EH (cell line): ENCODE measurements around the gene MALT1.
"Not testable (repeated sequence)": the region's sequence is repeated elsewhere in the genome, so short reads cannot be mapped to it uniquely, and the experiment has no call there.

Experiments used
- DNase-seq: peaks from one replicate; pipeline ENCODE4 v3.0.0-alpha.2; 2015; ENCODE audit warnings: low read depth

Gene MALT1

DNA sequence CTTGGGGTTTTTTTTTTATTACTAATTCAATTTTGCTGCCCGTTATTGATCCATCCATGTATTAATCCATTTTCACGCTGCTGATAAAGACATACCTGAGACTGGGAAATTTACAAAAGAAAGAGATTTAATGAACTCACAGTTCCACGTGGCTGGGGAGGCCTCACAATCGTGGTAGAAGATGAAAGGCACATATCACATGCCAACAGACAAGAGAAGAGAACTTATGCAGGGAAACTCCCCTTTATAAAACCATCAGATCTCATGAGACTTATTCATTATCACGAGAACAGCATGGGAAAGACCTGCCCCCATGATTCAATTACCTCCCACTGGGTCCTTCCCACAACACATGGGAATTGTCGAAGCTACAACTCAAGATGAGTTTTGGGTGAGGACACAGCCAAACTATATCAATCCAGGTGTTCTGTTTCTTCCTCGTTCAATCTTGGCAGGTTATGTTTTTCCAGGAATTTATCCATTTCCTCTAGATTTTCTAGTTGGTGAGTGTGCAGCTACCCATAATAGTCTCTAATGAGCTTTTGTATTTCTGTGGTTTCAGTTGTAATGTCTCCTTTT is 18.0 kb upstream of the MALT1 start:
- DNase-seq = not testable (repeated sequence)

DNA sequence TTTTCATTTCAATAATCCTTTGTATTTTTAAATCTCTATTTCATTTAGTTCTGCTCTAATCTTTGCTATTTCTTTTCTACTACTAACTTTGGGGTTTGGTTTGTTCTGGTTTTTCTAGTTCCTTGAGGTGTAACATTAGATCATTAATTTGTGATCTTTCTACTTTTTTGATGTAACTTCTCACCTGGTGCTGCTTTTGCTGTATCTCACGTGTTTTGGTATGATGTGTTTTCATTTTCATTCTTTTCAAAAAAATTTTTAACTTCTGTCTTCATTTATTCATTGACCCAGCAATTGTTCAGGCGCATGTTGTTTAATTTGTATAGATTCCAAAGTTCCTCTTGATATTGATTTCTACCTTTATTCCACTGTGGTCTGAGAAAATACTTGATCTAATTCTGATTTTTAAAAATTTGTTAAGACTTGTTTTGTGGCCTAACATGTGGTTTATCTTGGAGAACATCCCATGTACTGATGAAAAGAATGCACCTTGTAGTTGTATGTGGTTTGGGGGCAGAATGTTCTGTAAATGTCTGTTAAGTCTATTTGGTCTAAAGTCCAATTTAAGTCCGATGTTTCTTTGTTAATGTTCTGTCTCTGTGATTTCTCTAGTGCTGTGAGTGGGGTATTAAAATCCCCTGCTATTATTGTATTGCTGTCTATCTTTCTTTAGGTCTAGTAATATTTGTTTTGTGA is 17.3 kb upstream of the MALT1 start:
- no peak for DNase-seq

DNA sequence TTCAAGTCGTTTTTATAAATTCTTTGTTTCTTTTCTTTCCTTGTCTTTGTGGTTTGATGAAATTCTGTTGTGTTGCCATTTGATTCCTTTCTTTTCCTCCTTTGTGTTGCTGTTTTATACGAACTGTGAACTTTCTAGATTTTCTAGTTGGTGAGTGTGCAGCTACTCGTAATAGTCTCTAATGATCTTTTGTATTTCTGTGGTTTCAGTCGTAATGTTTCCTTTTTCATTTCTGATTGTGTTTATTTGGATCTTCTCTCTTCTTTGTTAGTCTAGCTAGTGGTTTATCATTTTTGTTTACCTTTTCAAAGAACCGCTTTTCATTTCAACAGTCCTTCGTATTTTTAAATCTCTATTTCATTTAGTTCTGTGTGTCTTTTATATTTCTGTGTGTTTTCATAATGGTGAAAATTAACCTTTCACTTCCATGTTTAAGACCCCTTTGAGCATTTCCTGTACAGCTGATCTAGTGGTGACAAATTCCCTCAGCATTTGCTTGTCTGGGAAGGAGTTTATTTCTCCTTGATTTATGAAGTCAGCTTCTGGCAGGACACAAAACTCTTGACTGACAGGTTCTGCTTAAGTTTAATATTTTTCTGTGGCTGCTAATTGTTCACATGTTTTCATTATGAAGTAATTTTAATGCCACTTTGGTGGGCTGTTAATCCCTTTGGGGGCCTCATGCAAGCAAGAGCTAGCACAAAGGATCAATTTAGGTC is 16.2 kb upstream of the MALT1 start:
- no peak for DNase-seq

DNA sequence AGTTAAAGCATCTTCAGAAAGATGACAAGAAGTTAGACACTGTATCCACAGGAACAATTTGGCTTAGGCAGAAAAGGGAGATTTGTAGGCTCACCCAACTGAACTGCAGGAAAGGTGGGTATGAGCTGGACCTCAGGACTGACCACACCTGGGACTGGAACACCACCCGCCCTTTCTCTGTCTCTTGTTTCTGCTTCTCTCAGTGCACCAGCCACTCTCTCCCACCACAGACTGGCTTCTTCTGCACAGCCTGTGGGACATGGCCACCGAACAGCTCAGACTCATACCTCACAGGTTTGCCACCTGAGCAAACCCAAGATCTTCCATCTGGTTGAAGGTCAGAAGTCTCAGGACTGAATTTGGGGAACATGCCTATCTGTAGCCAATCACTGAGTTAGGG is 14.2 kb upstream of the MALT1 start:
- no peak for DNase-seq

DNA sequence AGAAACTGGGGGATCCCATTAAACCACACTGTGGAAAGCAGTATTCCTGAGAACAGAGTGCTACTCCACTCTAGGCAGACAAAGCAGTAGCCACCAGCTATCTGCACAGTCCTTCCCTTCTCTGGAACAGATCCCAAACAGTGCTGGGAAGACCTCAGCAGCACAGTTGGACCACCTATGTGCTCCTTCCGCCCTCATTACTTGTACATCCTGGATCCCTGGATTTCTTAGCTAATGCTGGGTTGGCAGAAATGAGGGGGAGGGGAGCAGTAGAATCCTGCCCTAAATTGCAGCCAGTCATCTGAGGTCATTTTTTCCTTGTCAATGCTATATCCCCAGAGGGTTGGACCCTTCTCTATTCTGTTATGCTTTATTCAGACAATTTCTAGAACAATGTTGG is 13.8 kb upstream of the MALT1 start:
- no peak for DNase-seq

DNA sequence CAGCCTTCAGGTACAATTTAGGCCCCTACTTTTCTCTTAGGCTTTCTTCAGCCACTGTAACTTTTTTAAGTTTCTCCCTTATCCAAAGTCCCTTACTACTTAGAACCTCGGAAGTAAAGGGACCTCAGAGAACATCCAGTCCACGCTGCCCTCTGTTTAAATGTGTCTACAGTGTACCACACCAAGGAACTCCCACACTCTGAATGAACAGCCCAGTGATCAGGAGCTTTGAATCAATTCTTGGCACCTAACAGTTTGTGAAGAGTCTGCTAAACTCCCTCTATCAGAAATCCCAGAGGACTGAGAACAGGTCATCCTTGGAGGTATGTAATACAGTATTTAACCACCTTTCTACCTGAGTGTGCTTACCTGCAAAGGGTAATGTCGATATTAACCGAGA is 11.6 kb upstream of the MALT1 start:
- DNase-seq = no peak

DNA sequence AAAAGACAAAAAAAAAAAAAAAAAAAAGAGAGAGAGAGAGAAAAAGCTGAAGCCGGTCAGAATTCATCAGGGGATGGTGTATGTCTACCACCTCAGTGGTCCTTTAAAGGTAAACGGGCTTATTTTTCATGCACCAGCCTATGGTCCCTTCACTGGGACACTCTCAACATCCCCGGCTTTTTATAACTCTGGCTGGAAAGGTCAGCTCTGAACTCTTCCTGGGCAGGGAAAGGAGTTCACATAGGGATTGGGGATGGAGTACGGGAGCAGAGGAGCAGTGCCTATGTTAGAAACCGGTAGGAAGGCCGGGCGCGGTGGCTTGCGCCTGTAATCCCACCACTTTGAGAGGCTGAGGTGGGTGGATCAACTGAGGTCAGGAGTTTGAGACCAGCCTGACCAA is 10.3 kb upstream of the MALT1 start:
- no peak for DNase-seq

DNA sequence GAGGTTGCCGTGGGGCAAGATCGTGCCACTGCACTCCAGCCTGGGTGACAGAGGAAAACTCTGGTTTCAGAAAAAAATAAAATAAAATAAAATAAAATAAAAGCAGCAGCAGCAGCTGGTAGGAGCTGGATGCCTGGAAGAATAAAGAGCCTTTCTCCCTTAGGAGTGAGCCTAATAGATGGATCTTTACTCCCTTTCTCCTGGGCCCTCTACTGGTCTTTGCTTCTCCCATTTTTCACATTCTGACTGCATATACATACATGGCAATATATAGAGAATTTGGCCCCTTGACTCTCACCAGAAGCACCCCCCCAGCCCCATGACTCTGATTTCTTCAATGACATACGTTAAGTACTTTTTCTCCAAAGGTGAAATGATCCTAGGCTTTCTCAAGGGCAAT is 9.8 kb upstream of the MALT1 start:
- peak; percentile 56 for DNase-seq

DNA sequence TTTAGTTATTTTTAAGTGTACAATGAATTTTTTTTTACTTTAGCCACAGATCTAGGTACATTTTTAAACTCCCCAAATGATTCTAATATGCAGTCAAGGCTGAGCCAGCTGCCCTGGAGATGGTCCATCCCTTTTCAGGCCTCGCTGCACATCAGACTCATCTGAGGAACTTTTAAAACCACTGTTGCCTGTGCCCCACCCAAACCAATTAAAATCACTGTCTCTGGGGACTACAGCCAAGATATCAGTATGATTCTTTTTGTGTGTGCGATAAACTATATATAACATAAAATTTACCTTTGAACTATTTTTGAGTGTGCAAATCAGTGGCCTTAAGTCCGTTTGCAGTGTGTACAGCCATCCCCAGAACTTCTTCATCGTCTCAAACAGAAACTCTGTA is 9.1 kb upstream of the MALT1 start:
- no peak for DNase-seq

DNA sequence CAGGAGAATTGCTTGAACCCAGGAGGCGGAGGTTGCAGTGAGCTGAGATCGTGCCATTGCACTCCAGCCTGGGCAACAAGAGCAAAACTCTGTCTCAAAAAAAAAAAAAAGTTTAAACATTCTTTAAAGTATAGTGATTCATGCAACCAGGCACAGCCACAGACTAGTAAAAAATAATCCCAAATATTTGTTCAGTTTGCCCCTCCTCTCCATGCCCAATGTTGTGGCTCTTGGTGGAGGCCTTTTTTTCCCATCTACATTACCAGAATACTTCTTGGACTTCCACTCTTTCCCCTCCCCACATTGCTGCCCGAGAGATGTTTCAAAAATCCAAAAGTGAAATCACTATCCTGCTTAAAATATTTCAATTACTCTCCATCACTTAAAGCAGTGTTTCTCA is 5.1 kb upstream of the MALT1 start:
- peak; percentile 79 for DNase-seq

DNA sequence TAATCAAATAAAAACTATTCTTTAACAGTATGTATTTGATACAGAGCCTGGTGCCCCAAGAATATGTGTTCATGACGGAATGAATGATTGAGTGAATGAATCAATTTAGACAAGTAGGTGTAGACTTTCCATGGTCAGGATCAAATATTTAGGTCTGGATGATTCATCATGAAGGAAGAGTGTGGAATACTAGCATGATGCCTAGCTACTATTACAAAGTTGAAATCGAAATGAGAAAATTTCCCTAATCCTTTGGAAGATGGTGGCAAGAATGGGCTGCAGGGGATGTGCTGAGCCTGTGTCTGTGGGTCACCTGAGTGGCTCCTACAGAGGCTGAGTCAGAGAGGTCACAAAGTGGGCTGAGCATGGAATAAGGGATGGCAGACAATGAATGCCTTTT is 3.1 kb upstream of the MALT1 start:
- peak; percentile 7 for DNase-seq

DNA sequence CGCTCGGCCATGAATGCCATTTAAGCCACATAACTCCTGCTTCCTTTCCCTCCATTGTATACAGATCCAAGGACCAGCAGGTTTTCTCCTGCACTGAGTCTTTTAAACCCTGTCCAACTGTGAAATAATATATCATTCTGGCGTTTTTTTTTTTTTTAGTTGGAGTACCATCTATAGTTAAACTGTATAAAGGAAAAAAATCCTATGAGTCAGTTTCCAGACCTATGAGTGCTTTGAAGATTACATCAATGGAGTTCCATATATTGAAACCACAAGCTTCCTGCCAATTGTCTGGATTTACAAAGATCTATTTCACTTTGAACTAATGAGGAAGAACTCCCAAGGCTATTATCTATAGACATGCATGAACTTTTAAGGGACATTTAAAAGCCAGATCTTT is 2.4 kb upstream of the MALT1 start:
- DNase-seq = peak; percentile 60

DNA sequence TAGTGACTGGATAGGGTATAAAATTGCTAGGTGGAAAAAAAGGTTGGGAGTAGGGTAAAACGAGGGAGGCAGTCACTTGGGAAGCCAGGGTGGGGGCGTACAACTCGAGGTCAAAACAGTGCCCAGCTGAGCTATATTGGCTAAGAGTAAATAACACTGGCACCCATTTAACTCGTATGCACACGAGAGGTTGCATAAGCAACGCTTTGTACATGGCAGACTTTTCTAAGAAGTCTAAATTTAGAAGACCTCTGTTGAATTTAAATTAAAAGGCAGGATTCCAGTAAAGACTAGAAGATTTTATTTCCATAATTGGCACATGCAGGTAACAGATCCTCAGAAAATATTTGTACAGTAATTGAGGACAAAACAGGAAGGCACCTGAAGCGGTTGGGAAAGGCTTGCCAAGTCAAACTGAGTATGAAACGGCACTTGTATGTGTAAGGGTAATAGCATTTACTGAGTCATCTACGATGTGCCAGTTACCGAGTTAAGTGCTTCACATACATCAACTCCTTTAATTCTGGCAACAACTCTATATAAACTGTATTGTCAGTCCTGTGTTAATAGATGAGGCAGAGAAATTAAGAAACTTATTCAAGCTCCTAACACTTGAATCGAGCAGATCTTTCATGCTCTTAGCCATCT is 1.4 kb upstream of the MALT1 start:
- peak; percentile 69 for DNase-seq

DNA sequence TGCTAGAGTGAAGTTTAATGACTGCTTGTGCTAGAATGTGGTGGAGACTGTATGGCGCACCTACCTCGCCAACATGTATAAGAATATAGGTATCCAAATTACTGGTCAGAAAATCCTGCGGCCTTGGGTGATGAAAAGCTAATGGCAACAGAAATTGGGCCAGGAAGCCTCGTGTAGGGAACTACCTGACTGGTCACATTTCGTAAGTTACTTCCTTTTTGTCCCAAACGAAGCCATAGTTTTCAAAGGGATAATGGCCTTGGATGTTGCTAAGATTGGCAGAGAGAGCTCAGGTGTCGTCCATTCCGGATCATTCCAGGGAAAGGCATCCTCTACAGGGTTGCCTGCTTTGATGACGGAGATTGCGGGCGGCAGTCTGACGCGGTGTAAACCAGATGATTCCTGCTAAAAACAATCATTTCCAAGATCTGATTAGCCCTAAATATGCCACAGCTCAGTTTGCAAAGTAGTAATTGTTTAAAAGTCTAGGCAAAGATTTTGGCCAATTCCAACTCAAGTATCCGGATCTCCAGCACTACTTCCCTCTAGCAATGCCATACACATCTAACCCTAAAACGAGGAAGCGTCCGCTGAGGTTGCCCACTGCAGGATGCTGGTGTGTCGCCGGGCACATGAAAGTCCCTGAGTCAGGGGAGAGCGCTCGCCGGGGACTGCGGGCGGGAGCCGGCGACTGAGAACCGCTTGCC is 708 bp upstream of the MALT1 start:
- DNase-seq = no peak

DNA sequence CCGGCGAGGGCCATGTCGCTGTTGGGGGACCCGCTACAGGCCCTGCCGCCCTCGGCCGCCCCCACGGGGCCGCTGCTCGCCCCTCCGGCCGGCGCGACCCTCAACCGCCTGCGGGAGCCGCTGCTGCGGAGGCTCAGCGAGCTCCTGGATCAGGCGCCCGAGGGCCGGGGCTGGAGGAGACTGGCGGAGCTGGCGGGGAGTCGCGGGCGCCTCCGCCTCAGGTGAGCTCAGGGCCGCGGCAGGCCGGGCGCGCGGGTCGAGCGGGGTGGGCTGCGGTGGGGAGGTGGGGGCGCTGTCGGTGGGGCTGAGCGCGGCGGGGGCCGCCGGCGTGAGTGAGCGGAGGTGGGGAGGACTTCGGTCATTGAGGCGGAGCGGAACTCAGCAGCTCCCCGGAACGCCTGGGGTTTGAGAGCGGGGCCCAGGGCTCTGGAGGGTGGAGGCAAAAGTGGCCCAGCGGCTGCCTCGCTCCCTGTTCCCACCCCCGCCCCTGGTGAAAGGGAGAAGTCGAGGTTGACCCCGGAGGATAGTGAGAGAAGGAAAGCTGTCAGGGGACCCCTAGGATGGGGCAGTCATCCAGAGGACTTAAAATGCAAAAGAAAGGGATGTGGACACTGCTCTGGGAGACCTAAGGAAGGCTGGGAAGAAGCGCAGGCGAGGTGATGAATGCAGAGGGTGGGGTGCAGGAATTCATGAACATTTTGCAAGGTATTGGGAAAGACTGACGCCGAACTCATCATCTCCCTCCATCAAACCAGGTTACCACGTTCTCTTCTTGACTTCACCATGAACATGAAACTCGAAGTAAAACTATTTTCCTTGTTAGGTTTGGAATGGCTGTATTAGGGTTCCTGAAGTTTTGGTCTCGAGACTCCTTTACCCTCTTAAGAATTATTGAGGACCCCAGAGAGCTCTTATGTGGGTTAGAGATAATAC is 633 bp downstream of the MALT1 start:
- DNase-seq = peak; percentile 52

DNA sequence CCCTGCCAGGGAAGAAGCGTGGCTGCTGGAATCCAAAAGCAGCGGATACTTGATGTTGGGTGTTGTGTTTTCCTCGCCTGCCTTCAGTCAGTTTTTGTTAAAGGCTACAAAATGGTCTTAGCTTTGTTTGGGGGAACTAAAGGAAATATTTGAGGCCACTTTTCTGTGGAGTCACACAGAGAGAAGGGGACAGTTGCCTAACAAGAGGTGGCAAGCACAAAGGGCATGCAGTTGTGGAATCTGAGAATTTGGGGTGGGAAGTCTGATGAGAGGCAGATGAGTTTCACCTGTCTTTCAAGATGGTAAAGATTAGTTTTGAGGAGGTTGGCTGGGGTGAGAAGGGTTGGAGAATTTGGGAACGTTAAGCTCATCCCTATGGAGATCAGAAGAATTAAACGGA is 2.9 kb downstream of the MALT1 start:
- DNase-seq = no peak

DNA sequence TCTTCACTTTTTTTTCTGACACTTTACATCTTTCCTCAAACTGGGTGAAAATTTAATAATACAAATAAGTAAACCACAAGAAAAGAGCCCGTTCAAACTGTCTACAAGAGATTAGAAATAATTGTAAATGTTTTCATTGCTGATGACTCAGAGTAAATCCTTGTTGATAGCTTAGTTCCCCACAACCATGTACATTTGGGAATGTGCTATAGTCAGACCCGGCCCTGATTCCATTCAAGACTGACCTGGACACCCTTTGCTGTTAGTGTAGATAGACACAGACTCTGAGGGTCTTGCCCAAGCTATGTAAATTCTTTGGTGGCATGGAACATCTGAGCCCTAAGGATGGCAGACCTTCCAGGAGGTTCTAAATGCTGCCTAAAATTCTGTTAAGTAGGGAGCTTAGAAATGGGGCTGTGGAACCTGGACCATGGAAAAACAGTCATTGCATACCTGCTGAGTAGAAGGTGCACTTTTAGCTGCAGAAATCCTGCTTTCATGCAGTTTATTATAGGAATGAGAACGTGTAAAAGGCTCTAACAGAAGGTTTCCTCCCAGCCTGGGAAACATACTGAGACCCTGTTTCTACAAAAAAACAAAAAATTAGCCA is 3.7 kb downstream of the MALT1 start:
- DNase-seq = peak; percentile 58

DNA sequence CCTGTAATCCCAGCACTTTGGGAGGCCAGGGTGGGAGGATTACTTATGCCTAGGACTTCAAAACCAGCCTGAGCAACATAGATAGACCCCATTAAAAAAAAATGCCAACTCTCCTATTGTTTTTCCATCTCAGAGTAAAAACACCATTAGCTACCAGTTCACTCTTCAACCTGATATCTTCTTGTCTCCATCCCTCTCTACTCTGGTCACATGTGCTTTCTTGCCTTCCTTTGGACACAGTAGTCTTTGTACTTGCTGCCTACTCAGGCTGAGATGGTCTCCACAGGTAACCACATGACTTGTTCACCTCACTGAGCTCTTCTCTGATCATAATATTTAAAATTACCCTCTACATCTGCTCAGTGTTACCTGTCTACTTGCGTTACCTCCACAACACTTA is 5.0 kb downstream of the MALT1 start:
- no peak for DNase-seq

DNA sequence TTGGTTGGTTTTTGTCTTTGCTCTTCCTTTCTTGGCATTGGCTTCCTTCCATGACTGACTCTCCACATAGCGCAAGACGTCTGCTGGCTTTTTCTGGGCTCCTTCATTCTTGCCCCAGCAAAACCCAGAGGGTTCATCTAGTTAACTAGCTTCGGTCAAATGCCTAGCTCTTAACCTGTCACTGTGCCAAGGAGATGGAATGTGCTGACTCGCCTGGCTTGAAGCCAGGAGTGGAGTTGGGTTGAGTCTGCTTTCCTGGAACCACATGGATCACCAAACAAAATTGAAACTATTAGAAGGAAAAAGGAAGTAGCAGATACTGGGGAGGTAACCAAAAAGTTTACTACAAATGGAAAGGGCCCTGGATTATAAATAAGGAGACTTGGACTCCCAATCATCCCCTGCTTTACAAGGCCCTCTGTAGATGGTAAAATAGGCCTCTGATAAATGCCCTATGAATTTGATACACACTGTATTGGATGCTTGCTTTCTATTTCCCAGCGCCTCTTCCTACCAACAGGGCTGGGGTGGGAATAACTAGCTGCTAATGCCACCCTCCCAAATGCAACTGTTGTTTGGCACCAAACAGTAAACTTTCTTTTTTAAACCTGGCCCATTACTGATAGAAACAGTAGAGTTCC is 11.3 kb downstream of the MALT1 start:
- DNase-seq = peak; percentile 85

DNA sequence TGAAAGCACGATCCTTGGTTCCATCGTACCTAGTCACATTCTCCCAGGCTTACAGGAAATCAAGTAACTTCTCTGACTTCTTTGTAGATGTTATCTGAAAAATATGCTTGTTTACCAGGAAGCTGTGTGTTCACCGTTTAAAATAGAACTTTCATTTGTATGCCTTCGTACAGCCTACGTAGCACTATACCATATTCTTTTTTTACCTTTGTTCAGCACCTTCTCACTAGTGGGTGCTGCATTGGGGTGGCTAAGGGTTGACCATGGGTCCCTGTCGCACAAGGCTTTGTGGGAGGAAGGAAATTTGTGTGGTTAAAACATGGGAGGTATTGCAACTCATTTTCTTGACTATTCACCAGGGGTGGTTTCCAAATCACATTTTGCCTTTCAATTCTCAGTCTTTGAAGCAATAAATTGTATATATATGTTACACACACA is 16.6 kb downstream of the MALT1 start:
- DNase-seq = no peak
